GM21737 (cell line): ENCODE data around the gene DPP10.

Experiments used
- ATAC-seq: cut with Tn5 transposase; IDR thresholded peaks from one replicate; pipeline ENCODE4 v1.9.1; 2021; ENCODE audit warnings: mild to moderate bottlenecking, moderate library complexity; ENCODE audit not compliant: unreplicated experiment

The DPP10 gene

GRCh38 chr2:114580691-114581090 is 138.2 kb downstream of the DPP10 start:
- ATAC-seq, result no peak

GRCh38 chr2:114598329-114598728 is 155.9 kb downstream of the DPP10 start:
- ATAC-seq, result no peak

- ATAC-seq, result no peak
Measured at GRCh38 chr2:114609203-114609602, 166.8 kb downstream of the DPP10 start.

GRCh38 chr2:114609801-114610200 is 167.4 kb downstream of the DPP10 start:
- ATAC-seq, result no peak

GRCh38 chr2:114610677-114611076 is 168.2 kb downstream of the DPP10 start:
- no peak for ATAC-seq

GRCh38 chr2:114614592-114614991 is 172.2 kb downstream of the DPP10 start:
- no peak for ATAC-seq

- no peak for ATAC-seq
Measured at GRCh38 chr2:114628481-114628880, 186.0 kb downstream of the DPP10 start.

GRCh38 chr2:114631146-114631545 is 188.7 kb downstream of the DPP10 start:
- no peak for ATAC-seq

- ATAC-seq, result no peak
Measured at GRCh38 chr2:114642166-114642770, 199.8 kb downstream of the DPP10 start.

- ATAC-seq, result no peak
Measured at GRCh38 chr2:114642988-114643553, 200.6 kb downstream of the DPP10 start.

- ATAC-seq, result no peak
Measured at GRCh38 chr2:114651933-114652332, 209.5 kb downstream of the DPP10 start.

GRCh38 chr2:114659880-114660279 is 217.4 kb downstream of the DPP10 start:
- ATAC-seq, result no peak

- no peak for ATAC-seq
Measured at GRCh38 chr2:114661971-114662939, 219.8 kb downstream of the DPP10 start.

- ATAC-seq, result no peak
Measured at GRCh38 chr2:114668415-114668814, 226.0 kb downstream of the DPP10 start.

- ATAC-seq, result no peak
Measured at GRCh38 chr2:114683251-114683650, 240.8 kb downstream of the DPP10 start.

- ATAC-seq, result no peak
Measured at GRCh38 chr2:114684403-114684802, 242.0 kb downstream of the DPP10 start.

GRCh38 chr2:114685102-114685501 is 242.7 kb downstream of the DPP10 start:
- ATAC-seq, result no peak

GRCh38 chr2:114688241-114688640 is 245.8 kb downstream of the DPP10 start:
- no peak for ATAC-seq

GRCh38 chr2:114698520-114698919 is 256.1 kb downstream of the DPP10 start:
- ATAC-seq, result no peak

GRCh38 chr2:114699423-114699944 is 257.0 kb downstream of the DPP10 start:
- ATAC-seq, result no peak

- no peak for ATAC-seq
Measured at GRCh38 chr2:114700440-114700839, 258.0 kb downstream of the DPP10 start.
